HG02610 (cell line): ENCODE data around the gene S100A11.

Experiments
- ATAC-seq: cut with Tn5 transposase; IDR thresholded peaks from one replicate; pipeline ENCODE4 v1.9.1; 2021; ENCODE audit warnings: mild to moderate bottlenecking, moderate library complexity; ENCODE audit not compliant: unreplicated experiment

The S100A11 gene

DNA sequence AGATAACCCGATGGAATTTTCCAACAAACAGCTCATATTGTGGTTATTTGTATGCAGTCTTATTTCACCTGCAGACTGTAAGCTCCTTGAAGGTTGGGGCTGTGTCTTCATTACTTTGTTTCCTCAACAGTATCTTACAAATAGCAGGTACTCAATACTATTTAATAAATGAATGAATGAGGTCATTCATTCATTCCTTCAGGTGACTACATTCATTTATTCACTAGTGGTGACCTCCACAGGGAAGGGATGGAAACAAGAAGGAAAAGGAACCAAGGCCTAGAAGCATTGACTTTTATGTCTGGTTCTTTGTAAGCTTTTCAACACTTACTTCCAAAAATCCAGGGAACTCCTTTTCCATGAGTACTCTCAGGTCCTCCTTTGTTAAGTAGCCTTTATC, 51.0 kb downstream of the S100A11 start:
- ATAC-seq: no peak

DNA sequence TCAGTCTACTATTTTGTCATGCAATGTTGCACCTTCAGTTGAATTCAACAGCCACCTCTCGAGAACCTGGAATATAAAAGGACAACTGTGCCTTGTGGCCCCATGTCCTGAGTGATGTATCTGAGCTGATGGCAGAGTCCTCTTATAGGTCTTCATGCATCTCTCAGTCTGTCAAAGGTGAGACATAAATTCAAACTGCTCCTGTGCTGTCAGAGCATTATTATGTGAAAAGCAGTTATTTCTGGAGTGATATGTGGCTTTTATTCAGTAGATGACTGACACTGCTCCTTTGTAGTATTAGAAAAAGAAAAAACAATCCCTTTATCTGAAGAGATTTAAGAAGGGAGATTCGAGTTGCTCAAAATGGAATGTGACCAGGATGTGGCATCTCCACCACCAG, 51.5 kb downstream of the S100A11 start:
- no peak for ATAC-seq

DNA sequence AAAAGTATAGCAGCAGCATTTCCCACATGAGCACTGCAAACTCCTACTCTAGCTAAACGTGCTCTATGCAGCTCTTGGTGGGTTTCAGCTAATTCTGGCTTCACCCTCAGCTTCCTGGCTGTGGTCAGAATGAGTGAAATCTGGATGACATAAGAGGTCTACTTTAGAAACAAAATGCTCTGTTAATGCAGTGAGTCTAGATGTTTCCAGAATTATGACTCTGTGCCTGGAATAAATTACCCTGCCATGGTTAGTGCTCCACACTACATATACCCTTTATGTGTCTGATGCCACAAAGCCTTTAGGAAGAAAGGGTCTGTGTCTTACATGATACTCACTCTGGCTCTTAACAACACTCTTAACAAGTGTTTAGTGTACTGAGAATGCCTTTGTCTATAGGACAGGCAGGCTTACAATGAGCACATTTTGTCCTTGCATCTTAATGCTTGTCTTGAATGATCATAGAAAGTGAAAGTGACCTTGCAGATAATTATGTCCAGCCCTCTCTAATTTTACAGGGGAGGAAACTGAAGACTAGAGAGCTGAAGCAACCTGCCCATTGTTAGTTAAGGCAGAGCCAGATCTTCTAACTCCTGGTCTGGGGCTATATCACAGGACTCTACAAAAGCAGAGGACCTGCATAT, 52.4 kb downstream of the S100A11 start:
- peak; percentile 91 for ATAC-seq
